Measurements from ENCODE around the gene RTL10.
A peak's percentile ranks its signal among the peaks of the same experiment; 100 is the strongest.

DNA sequence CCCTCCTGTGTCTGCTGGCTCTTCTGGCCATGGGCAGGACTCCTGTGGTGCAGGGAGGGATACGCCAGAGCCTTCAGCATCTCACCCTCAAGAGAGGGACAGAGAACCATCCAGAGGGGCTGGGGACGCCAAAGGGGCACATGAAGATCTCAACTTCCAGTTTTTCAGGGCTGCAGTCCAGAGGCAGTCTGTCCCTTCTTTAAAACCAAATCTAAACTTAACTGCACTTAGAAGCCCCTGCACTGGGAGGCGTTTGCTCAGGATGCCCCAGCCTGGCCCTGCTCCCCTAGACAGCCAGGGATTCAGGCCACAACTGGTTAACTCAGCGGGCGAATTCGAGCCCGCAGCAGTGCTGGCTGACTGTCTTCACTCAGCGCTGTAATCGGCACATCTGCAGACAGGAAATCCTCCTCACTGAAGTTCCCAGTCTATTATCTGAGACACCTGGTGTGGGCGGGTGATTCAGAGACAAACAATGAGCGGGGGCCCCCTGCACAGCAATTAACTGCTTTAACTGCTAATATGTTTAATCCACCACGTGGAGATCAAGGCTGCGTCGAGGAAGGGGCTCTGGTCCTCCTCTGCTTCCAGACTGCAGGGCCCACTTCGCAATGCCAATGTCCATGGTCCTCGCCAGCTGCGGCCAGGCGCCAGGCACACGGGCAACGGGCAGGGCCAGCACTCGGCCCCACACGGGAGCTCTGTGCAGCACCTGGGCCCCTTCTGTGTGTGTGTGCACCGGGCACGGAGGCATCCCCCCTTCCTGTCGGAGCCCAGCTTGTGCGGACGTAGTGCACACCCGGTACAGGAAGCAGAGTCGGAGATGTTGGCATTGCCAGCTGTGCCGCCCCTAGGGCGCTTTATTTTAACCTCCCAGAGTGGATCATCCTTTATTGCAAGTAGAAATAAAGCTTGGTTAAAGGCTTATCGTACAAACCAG is 36.9 kb upstream of the RTL10 start:
- TF ChIP-seq POLR2A (IDR thresholded peaks at IDR 0.05; ENCODE audit: low read depth, low read length) (peak; percentile 61), NR2C2 (IDR thresholded peaks at IDR 0.05; ENCODE audit: borderline replicate concordance, control insufficient read depth, insufficient read length, low read depth) (no peak), CTCF (IDR thresholded peaks at IDR 0.05 in 2 of 3, conservative IDR thresholded peaks at IDR 0.05 in 1 of 3; ENCODE audit: control insufficient read depth in 2 of 3, extremely low read depth in 1 of 3, insufficient read depth in 1 of 3, low read depth in 3 of 3, low read length in 3 of 3) (no peak), POLR2AphosphoS5 (IDR thresholded peaks at IDR 0.05; ENCODE audit: low read length) (no peak), CHD2 (IDR thresholded peaks at IDR 0.05; ENCODE audit: borderline replicate concordance, low read depth, low read length) (no peak), EZH2 (IDR thresholded peaks at IDR 0.05; ENCODE audit: borderline replicate concordance, control insufficient read depth, low read depth, low read length) (no peak)
